ENCODE measurements around the gene G6PC1.

DNA sequence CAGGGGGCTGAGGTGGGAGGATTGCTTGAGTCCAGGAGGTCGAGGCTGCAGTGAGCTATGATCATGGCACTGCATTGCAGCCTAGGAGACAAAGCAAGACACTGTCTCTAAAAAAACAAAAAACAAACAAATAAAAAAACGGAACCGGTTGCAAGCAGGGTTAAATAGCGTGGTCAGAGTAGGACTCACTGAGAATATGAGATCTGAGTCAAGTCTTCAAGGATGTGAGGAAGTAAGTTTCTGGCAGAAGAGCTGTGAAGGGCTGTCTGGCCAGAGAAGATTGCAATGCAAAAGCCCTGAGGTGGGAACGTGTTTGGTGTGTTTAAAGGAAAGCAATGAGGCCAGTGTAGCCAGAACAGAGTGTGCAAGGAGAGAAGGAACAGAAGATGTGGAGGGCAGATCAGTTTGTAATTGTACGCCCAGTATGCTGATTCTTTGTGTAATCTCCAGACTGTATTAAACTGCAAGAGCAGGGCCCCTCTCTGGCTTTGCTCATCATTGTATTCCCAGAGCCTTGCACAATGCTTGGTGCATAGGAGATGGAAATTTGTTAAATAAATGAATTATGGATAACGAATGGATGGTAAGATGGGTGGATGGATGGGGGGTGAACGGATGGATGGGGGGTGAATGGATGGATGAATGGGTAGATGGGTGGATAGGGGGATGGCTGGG lies 6.3 kb downstream of the G6PC1 start:
- TF ChIP-seq, protein P1, sequence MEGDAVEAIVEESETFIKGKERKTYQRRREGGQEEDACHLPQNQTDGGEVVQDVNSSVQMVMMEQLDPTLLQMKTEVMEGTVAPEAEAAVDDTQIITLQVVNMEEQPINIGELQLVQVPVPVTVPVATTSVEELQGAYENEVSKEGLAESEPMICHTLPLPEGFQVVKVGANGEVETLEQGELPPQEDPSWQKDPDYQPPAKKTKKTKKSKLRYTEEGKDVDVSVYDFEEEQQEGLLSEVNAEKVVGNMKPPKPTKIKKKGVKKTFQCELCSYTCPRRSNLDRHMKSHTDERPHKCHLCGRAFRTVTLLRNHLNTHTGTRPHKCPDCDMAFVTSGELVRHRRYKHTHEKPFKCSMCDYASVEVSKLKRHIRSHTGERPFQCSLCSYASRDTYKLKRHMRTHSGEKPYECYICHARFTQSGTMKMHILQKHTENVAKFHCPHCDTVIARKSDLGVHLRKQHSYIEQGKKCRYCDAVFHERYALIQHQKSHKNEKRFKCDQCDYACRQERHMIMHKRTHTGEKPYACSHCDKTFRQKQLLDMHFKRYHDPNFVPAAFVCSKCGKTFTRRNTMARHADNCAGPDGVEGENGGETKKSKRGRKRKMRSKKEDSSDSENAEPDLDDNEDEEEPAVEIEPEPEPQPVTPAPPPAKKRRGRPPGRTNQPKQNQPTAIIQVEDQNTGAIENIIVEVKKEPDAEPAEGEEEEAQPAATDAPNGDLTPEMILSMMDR (IDR thresholded peaks at IDR 0.05; ENCODE audit: low read depth, low read length, poor library complexity, severe bottlenecking): no peak
- TF ChIP-seq EZH2phosphoT487 (IDR thresholded peaks at IDR 0.05; ENCODE audit: borderline replicate concordance, low read length): no peak

All from DOHH2 (cell line).